Neural crest cell (in vitro differentiated cells): ENCODE measurements around the gene EFEMP1. TPM values are rescaled to one million over a fixed set of nuclear protein-coding genes. Genes with fewer than 3 reads are reported as not detected.

Source experiments
- DNase-seq: peaks from one replicate; pipeline ENCODE4 v3.0.0; 2021; ENCODE audit warnings: low read depth, mixed read lengths, low spot score
- H3K27ac Mint-ChIP-seq: one replicate; pipeline ENCODE4 v1.8.0; 2021; ENCODE audit warnings: mild to moderate bottlenecking, mixed read lengths; ENCODE audit not compliant: unreplicated experiment
- H3K27me3 Mint-ChIP-seq: 2 replicates; pipeline ENCODE4 v1.8.0; 2021; ENCODE audit warnings: low read depth, mild to moderate bottlenecking, mixed read lengths
- H3K36me3 Mint-ChIP-seq: 2 replicates; pipeline ENCODE4 v1.8.0; 2021; ENCODE audit warnings: low read depth, mild to moderate bottlenecking, mixed read lengths
- H3K4me1 Mint-ChIP-seq: 2 replicates; pipeline ENCODE4 v1.8.0; 2021; ENCODE audit warnings: mixed read lengths
- H3K4me3 Mint-ChIP-seq: one replicate; pipeline ENCODE4 v1.8.0; 2021; ENCODE audit warnings: mild to moderate bottlenecking, mixed read lengths
- H3K9me3 Mint-ChIP-seq: 2 replicates; pipeline ENCODE4 v1.8.0; 2021; ENCODE audit warnings: mixed read lengths
- CTCF ChIP-seq: fragments of 200-600 bp; sonication (generic); conservative IDR thresholded peaks from 2 replicates; pipeline ENCODE4 v1.5.0; 2021; ENCODE audit warnings: antibody characterized with exemption, mild to moderate bottlenecking
- total RNA-seq: library from RNA; stranded (reverse); gene quantifications from 2 replicates; pipeline ENCODE4 v1.2.1, GENCODE V29; 2021

The EFEMP1 gene
- total RNA-seq, 1 donor from 2014 or later = 4.1 TPM

GRCh38 chr2:55848096-55848495 is 75.5 kb downstream of the EFEMP1 start:
- Mint-ChIP-seq H3K9me3 (peaks cover 6% of the 10 kb centered on the region), H3K27me3 (no peaks in the 10 kb centered on the region), H3K4me1 (no peaks in the 10 kb centered on the region), H3K36me3 (no peaks in the 10 kb centered on the region), H3K4me3 (no peak overlapping the region), H3K27ac (no peak overlapping the region)
- TF ChIP-seq CTCF = no peak
- DNase-seq = no peak

- no peak for TF ChIP-seq CTCF
- no peaks in the 10 kb centered on the region for H3K27me3 Mint-ChIP-seq
- H3K27ac Mint-ChIP-seq = no peak overlapping the region
- peaks cover 6% of the 10 kb centered on the region for H3K9me3 Mint-ChIP-seq
- DNase-seq = no peak
- H3K4me1 Mint-ChIP-seq = no peaks in the 10 kb centered on the region
- no peak overlapping the region for H3K4me3 Mint-ChIP-seq
- H3K36me3 Mint-ChIP-seq = no peaks in the 10 kb centered on the region
Measured at GRCh38 chr2:55846426-55846825, 77.2 kb downstream of the EFEMP1 start.

GRCh38 chr2:55844986-55845385 is 78.6 kb downstream of the EFEMP1 start:
- no peak for TF ChIP-seq CTCF
- Mint-ChIP-seq H3K4me3 (no peak overlapping the region), H3K27me3 (no peaks in the 10 kb centered on the region), H3K9me3 (peaks cover 6% of the 10 kb centered on the region), H3K4me1 (no peaks in the 10 kb centered on the region), H3K36me3 (no peaks in the 10 kb centered on the region), H3K27ac (no peak overlapping the region)
- DNase-seq = no peak

GRCh38 chr2:55843994-55844345 is 79.6 kb downstream of the EFEMP1 start:
- Mint-ChIP-seq H3K27ac (no peak overlapping the region), H3K4me3 (no peak overlapping the region), H3K36me3 (no peaks in the 10 kb centered on the region), H3K27me3 (no peaks in the 10 kb centered on the region), H3K4me1 (peaks cover 8% of the 10 kb centered on the region), H3K9me3 (peaks cover 6% of the 10 kb centered on the region)
- no peak for TF ChIP-seq CTCF
- DNase-seq = no peak

GRCh38 chr2:55843096-55843993 is 80.2 kb downstream of the EFEMP1 start:
- Mint-ChIP-seq H3K9me3 (peaks cover 6% of the 10 kb centered on the region), H3K27me3 (no peaks in the 10 kb centered on the region), H3K27ac (no peak overlapping the region), H3K4me1 (peaks cover 8% of the 10 kb centered on the region), H3K4me3 (no peak overlapping the region), H3K36me3 (no peaks in the 10 kb centered on the region)
- DNase-seq = no peak
- TF ChIP-seq CTCF = no peak
